Mesodermal cell (in vitro differentiated cells): ENCODE measurements around the gene MICU1.
A peak's percentile ranks its signal among the peaks of the same experiment; 100 is the strongest.

ENCODE experiments used
- H3K27ac ChIP-seq: 2 replicates; pipeline ENCODE4 v1.7.0; 2013; ENCODE audit warnings: mild to moderate bottlenecking, low read depth, low read length, moderate library complexity; ENCODE audit not compliant: severe bottlenecking
- H3K36me3 ChIP-seq: 2 replicates; pipeline ENCODE4 v1.7.1; 2013; ENCODE audit warnings: mild to moderate bottlenecking, low read length, moderate library complexity; ENCODE audit not compliant: control insufficient read depth, insufficient read depth
- H3K4me1 ChIP-seq: one replicate; pipeline ENCODE4 v1.7.1; 2013; ENCODE audit warnings: mild to moderate bottlenecking, low read length; ENCODE audit not compliant: insufficient read depth, control insufficient read depth, poor library complexity, severe bottlenecking
- H3K4me3 ChIP-seq: 2 replicates; pipeline ENCODE4 v1.7.0; 2013; ENCODE audit warnings: low read length, control low read depth, mild to moderate bottlenecking; ENCODE audit not compliant: insufficient read depth, poor library complexity, severe bottlenecking; ENCODE audit errors: extremely low read depth
- H3K9me3 ChIP-seq: 2 replicates; pipeline ENCODE4 v1.7.1; 2013; ENCODE audit warnings: mild to moderate bottlenecking, low read length, moderate library complexity; ENCODE audit not compliant: control insufficient read depth
- WGBS, 2 experiments: methylation state at CpG; one replicate each; pipeline ENCODE4 v1.1.5; 2013; ENCODE audit warnings: missing lambda C conversion rate in 2 of 2; ENCODE audit not compliant: insufficient coverage in 2 of 2; 5-methylcytosine and 5-hydroxymethylcytosine counted together

The MICU1 gene

GRCh38 chr10:72375585-72375984 is 250.3 kb downstream of the MICU1 start:
- Histone ChIP-seq H3K9me3 (no peaks in the 10 kb centered on the region), H3K4me1 (no peaks in the 10 kb centered on the region), H3K27ac (no peak overlapping the region), H3K4me3 (no peak overlapping the region), H3K36me3 (peaks cover 6% of the 10 kb centered on the region)
- WGBS, 2 experiments = 90 to 92% methylated on average over 1 to 3 of the region's 5 CpGs

GRCh38 chr10:72375173-72375572 is 250.7 kb downstream of the MICU1 start:
- Histone ChIP-seq H3K27ac (no peak overlapping the region), H3K4me3 (no peak overlapping the region), H3K4me1 (no peaks in the 10 kb centered on the region), H3K9me3 (no peaks in the 10 kb centered on the region), H3K36me3 (peaks cover 6% of the 10 kb centered on the region)
- whole genome bisulfite sequencing, 2 experiments = 69 to 89% methylated on average over 2 of the region's 3 CpGs

- peaks cover 28% of the 10 kb centered on the region for H3K36me3 ChIP-seq
- no peak overlapping the region for H3K4me3 ChIP-seq
- no peaks in the 10 kb centered on the region for H3K9me3 ChIP-seq
- no peak overlapping the region for H3K27ac ChIP-seq
- H3K4me1 ChIP-seq = no peaks in the 10 kb centered on the region
These were observed 255.6 kb downstream of the MICU1 start for GRCh38 chr10:72370201-72370722.

GRCh38 chr10:72367301-72367960 is 258.4 kb downstream of the MICU1 start:
- H3K36me3 ChIP-seq = peaks cover 28% of the 10 kb centered on the region
- H3K4me1 ChIP-seq = peaks cover 4% of the 10 kb centered on the region
- 71 to 100% methylated on average over 1 to 3 of the region's 4 CpGs for WGBS, 2 experiments
- no peaks in the 10 kb centered on the region for H3K9me3 ChIP-seq
- no peak overlapping the region for H3K4me3 ChIP-seq
- H3K27ac ChIP-seq = no peak overlapping the region

- H3K4me3 ChIP-seq = no peak overlapping the region
- WGBS, 2 experiments = 90 to 95% methylated on average over 6 of the region's 7 CpGs
- peaks cover 4% of the 10 kb centered on the region for H3K4me1 ChIP-seq
- no peaks in the 10 kb centered on the region for H3K9me3 ChIP-seq
- no peak overlapping the region for H3K27ac ChIP-seq
- peaks cover 23% of the 10 kb centered on the region for H3K36me3 ChIP-seq
These were observed 260.6 kb downstream of the MICU1 start for GRCh38 chr10:72365106-72365895.

- Histone ChIP-seq H3K4me3 (no peak overlapping the region), H3K9me3 (no peaks in the 10 kb centered on the region), H3K4me1 (peaks cover 4% of the 10 kb centered on the region), H3K27ac (no peak overlapping the region), H3K36me3 (peaks cover 23% of the 10 kb centered on the region)
- 22% methylated on average over 11 to 12 of the region's 12 CpGs for WGBS, 2 experiments
These were observed 261.6 kb downstream of the MICU1 start for GRCh38 chr10:72364239-72364777.

GRCh38 chr10:72356987-72357386 is 268.9 kb downstream of the MICU1 start:
- Histone ChIP-seq H3K4me1 (peaks cover 15% of the 10 kb centered on the region), H3K9me3 (no peaks in the 10 kb centered on the region)
- WGBS, 2 experiments = 90 to 96% methylated on average over 4 of the region's 4 CpGs

GRCh38 chr10:72356115-72356514 is 269.8 kb downstream of the MICU1 start:
- 91 to 98% methylated on average over 5 to 6 of the region's 6 CpGs for WGBS, 2 experiments
- H3K4me1 ChIP-seq = peaks cover 15% of the 10 kb centered on the region
- no peaks in the 10 kb centered on the region for H3K36me3 ChIP-seq
- no peak overlapping the region for H3K4me3 ChIP-seq
- no peaks in the 10 kb centered on the region for H3K9me3 ChIP-seq
- H3K27ac ChIP-seq = no peak overlapping the region

More at GRCh38 chr10:72356987-72357386, 268.9 kb downstream of the MICU1 start:
- Histone ChIP-seq H3K36me3 (no peaks in the 10 kb centered on the region), H3K4me3 (no peak overlapping the region), H3K27ac (no peak overlapping the region)

GRCh38 chr10:72355214-72355555 is 270.7 kb downstream of the MICU1 start:
- H3K27ac ChIP-seq = peak overlapping the region; percentile 97
- no peaks in the 10 kb centered on the region for H3K9me3 ChIP-seq
- H3K4me1 ChIP-seq = peaks cover 15% of the 10 kb centered on the region
- H3K4me3 ChIP-seq = peak overlapping the region; percentile 95
- peaks cover 7% of the 10 kb centered on the region for H3K36me3 ChIP-seq
- 49 to 94% methylated on average over 3 to 5 of the region's 7 CpGs for WGBS, 2 experiments

GRCh38 chr10:72354356-72355213 is 271.3 kb downstream of the MICU1 start, which contains the start of gene DNAJB12:
DNAJB12 (minus strand) TSS chr10:72354919; CDS start chr10:72354897, 22 bp downstream.
- Histone ChIP-seq H3K9me3 (no peaks in the 10 kb centered on the region), H3K36me3 (peaks cover 11% of the 10 kb centered on the region), H3K4me3 (peak within 1 kb of the TSS; percentile 95), H3K4me1 (peaks cover 15% of the 10 kb centered on the region), H3K27ac (peak within 1 kb of the TSS; percentile 97)
- 0% methylated on average over 49 to 65 of the region's 74 CpGs for WGBS, 2 experiments
